GM18520 (cell line): Measurements from ENCODE around the gene AMOTL1.
"Not testable (repeated sequence)": the region's sequence is repeated elsewhere in the genome, so short reads cannot be mapped to it uniquely, and the experiment has no call there.

Source experiments
- ATAC-seq: cut with Tn5 transposase; IDR thresholded peaks from one replicate; pipeline ENCODE4 v1.9.1; 2021; ENCODE audit not compliant: unreplicated experiment

Gene AMOTL1

GRCh38 chr11:94792451-94792850 is 24.3 kb downstream of the AMOTL1 start:
- ATAC-seq: no peak

DNA sequence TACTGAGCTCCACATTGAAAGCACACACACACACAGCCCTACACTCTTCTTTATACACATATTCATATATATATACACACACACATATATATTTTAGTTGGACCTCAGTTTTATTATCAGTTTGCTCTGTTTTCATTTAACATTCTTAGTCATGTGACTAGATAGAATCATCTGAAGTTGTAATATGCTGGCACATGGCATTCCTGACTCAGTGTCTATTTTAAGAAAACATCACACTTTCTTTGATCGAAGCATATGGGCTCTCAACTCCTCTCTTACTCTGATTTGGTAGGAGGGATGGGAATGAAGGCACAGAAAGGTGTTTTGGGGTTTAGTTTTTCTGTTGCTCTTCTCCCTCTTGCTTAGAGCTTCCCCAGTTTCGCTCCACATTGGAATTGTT is 24.8 kb downstream of the AMOTL1 start:
- no peak for ATAC-seq

- ATAC-seq: no peak
Observed at GRCh38 chr11:94793822-94794221, 25.7 kb downstream of the AMOTL1 start.

DNA sequence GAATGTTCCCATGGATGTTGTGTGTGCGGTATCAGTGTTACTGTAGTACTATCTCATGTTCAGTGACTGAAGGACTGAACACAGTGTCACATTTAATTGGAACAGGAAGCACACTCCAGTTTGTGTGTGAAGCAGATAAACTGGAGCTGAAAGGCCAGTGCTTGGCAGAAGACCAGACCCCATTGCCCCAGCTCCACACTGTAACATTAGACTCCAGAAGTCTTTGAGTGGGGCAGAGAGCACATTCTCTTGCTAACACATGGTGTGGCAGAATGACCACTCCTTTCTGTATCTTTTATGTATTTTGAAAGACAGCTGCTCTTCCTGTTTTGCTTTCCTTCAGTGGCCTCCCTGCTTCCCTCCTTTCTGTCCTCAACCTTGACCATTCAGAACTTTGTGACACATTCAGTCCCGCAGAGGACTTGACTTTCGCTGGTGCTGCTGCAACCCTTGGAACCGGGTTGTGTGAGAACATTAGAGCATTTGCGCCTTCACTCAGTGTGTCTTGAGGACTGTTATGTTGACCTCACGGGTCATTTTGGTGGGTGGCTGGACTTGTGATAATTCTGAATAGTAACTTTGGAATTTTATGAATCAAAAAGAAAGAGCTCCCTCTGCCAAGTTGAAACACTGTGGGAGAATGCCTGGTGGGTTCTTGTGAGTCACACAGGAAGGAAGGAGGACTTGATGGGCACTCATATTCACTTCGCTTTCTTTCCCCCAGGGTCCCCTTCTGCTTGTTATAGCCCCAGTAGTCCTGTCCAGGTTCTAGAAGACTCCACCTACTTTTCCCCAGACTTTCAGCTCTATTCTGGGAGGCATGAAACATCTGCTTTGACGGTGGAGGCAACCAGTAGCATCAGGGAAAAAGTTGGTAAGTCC is 26.4 kb downstream of the AMOTL1 start:
- no peak for ATAC-seq

DNA sequence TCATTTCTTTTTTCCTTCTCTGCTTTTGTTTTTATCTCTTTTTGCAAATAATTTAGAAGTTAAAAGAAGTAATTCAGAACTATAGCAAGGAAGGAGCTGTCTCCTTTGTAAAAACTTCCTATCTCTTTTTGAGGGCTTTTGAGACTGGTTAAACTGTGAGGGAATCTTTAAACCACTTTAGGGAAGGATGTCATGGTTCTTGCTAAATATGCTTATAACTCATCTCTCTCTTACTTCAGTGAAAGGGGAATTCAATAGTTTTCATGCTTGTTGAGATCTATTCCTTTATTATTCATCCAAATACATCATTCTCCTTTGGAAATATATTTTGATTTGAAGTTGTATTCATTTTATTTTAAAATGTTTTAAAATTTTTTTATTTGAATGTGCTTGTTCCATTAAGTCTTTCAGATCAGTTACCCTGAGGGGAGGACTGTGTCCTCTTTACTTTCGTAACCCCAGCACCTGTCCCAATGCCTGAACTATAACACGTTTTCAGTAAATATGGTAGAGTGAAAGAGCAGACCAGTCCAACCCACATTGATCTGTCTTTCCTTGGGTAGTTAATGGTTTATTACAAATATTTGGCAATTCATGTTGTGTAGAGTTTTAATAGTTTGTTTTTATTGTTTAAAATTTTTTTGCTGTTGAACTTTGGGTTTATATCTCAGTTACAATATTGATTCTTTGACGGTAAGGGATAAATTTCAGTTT is 27.5 kb downstream of the AMOTL1 start:
- no peak for ATAC-seq

- ATAC-seq: no peak
Observed at GRCh38 chr11:94796190-94796580, 28.0 kb downstream of the AMOTL1 start.

DNA sequence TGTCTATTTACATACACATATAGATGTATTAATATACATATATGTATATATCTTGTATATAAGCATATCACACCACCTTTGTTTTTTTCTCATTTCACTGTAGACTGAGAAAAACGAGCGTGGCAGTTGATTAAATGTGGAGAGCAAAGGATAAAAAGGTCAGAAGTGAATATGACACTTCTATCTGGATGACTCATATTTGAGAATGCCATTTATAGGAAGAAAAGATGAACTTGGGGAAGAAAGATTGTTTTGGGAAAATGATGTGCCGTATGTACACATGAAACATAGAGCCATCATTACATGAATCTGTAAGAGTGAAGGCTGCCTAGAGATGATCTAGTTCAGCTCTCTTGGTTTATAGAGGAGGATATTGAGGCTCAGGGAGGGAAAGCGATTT is 28.7 kb downstream of the AMOTL1 start:
- ATAC-seq: no peak

GRCh38 chr11:94799726-94800125 is 31.6 kb downstream of the AMOTL1 start:
- no peak for ATAC-seq

DNA sequence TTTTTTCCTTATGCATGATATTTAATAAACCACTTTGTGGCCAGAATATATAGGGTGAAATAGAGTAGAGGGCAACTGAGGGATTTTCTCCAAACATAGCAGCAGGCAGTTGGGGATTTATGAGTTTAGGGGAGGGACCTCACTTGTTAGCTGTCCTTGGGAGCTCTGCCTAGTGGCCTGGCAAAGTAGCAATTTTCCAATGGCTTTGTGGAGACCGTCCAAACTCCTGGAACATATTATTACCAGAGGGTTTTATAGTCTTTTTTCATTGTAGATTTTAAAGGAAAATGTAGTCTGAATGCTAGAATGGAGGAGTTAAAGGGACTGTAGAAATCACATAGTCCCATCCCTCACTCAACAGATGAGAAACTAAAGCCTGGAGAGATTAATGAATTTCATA is 32.3 kb downstream of the AMOTL1 start:
- ATAC-seq: no peak

- no peak for ATAC-seq
Observed at GRCh38 chr11:94801866-94802460, 33.8 kb downstream of the AMOTL1 start.

GRCh38 chr11:94802501-94802900 is 34.3 kb downstream of the AMOTL1 start:
- no peak for ATAC-seq

DNA sequence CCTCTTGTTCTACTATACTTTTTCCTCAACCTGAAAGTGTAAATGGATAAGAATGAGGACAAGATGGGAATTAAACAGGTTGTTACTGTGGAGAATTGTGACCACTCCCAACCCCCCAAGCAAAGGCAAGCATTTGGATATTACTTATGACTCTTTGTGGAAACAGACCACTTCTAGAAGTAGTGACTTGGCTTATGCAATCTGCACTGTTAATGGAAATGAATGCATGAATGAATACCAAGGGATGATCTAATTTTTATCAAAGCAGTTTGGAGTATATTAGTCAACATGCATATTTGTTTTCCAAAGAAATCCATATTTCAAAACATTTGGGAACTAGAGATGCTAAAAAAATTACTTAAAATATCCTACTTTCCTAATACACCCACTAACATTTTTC is 35.3 kb downstream of the AMOTL1 start:
- no peak for ATAC-seq

GRCh38 chr11:94804874-94805273 is 36.7 kb downstream of the AMOTL1 start:
- no peak for ATAC-seq

GRCh38 chr11:94806014-94806413 is 37.9 kb downstream of the AMOTL1 start:
- no peak for ATAC-seq

- ATAC-seq: no peak
Observed at GRCh38 chr11:94806419-94806818, 38.3 kb downstream of the AMOTL1 start.

- no peak for ATAC-seq
Observed at GRCh38 chr11:94809251-94809650, 41.1 kb downstream of the AMOTL1 start.

DNA sequence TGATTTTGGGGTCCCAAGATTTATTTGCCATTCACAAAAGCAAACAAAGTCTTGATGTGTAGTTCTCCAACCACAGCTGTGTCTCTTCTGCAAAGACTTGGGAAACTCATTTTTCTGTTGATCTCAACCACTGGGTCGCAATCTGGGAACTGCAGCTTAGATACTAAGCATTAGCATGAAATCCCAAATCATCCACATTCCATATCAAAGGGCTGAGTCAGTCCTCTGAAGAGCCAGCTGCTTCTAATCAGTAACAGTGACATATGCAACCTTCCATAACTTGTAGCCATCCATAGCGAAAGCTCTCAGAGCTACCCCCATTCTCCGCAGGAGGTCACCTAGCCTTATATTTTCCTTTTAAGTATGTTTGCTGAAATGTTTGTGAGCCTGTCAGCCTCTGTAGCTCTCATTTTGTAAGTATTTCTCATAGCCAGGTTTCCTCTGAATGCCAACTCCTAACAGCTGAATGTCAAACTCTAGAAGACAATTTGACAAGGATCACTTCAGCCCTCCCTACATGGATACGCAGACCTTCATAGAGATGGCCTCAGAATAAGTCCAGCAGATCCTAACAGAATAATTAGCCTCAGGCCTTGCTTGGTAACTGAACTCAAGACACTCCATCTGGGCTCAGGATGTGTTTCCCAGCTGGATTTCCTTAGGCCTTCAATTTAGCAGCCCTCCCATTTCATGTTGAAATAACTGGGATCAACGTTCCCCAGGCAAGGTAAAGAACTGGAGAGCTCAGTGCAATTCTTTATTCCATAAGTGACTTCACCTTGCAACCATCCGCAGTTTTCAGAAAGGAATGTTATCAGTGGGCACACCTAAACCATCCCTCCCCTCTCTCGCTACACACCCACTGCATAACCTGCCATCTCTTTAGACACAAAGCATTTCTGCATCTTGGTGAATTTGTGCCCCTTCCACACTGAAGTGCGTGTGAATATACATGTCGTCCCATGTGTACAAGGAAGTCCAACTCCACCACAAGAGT is 44.9 kb downstream of the AMOTL1 start:
- not testable (repeated sequence) for ATAC-seq

GRCh38 chr11:94814272-94814976 is 46.3 kb downstream of the AMOTL1 start:
- ATAC-seq: no peak

GRCh38 chr11:94815705-94816344 is 47.7 kb downstream of the AMOTL1 start:
- no peak for ATAC-seq

- ATAC-seq: no peak
Observed at GRCh38 chr11:94820480-94820879, 52.3 kb downstream of the AMOTL1 start.
